COLO829 (cell line): ENCODE measurements around the gene ANKRD44.

ENCODE experiments used
- DNase-seq: peaks from one replicate; pipeline ENCODE4 v3.0.0; 2012; ENCODE audit warnings: low spot score

Gene ANKRD44

DNA sequence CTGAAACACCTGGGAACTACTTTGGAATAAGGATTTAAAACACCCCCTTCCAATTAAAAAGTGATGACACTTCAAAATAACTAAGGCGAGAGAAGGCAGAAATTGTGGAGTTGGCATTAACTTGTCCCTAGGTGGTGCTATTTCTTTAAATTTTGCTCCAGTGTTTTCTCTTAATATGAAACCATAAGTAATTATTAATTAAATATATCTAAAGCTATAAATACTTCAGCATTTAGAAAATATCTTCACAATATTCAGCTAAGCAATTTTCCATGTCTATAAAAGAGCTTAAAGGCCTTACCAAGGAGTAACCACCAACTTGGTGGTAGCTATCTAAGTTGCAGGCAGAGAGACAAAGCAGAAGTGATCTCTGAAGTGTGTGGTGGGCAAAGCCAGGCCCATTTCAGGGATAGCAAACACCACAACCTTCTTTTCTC, 197.3 kb downstream of the ANKRD44 start:
- DNase-seq = peak; percentile 46

DNA sequence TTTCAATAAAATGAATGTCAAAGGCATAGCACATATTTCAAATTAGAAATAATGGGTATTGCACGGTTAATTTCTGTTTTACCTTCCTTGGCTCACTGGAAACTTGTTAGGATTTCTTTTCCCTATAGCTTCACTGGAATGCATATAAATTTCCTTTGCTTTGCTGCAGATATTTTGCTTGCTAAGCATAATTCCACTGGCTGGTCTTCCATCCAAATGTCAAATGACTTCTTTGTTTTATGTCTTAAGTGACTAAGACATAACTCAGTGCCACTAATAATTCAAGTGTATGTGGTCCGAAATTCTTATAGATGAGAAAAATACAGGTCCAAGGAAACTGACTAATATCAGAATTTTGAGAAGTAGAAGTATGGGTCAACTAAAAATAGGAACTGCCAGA, 201.3 kb downstream of the ANKRD44 start:
- peak; percentile 53 for DNase-seq

DNA sequence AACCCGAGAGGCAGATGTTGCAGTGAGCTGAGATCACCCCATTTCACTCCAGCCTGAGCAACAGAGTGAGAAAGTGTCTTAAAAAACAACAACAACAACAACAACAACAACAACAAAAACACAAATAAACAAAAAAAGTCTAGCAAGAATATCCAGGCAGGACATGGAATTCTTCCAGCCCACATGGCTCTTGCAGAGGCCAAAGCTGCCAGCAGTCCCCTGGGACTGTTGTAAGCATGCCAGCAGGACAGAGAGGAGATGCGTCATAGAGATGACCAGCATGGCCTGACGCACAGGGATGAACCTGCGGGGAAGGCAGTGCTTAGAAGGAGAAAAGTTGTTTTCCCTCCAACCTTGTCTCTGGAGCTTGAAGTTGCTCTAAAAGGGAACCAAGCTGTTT, 201.8 kb downstream of the ANKRD44 start:
- peak; percentile 24 for DNase-seq

DNA sequence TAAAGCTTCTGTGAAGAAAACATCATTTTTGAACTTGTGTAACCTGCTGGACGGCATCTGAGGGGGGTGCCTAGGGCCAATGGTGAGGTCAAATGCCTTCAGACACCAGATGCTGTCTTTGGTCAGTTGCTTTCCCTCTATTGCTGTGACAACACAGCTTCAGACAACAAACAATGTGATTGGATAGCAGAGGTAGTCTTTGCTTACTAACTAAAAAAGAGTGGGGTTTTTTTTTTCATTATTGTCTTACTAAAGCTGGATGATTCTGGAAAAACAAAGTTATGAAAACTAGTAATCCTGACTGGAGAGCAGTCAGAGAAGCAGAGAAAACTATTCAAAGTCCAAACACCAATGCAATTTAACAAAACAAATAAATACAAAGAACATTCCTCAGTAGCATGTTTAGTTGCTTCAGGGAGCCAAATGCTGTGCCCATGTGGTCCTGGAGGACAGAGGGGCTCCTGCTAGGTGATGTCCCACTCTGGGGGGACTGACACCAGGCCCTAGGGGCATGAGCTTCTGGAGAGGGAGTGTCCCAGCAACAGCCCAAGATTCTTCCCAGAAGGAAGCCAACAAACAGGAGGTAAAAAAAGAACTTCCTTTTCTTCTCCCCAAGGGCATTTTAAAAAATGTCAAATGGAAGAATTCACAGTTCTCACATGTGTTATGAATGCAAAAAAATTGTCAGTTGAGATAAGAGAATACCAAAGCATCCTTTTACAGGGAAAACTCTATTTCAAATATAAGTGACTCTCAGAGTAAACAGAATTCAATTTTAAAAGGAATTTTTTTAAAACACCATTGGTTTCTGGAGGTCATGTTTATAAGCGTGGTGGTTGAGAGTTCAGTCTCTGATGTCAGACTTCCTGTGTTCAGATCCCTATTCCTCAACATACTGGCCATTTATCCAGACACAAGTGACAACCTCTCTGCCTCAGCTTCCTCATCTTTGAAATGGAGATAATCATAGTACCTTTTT, 203.0 kb downstream of the ANKRD44 start:
- DNase-seq = peak; percentile 42

DNA sequence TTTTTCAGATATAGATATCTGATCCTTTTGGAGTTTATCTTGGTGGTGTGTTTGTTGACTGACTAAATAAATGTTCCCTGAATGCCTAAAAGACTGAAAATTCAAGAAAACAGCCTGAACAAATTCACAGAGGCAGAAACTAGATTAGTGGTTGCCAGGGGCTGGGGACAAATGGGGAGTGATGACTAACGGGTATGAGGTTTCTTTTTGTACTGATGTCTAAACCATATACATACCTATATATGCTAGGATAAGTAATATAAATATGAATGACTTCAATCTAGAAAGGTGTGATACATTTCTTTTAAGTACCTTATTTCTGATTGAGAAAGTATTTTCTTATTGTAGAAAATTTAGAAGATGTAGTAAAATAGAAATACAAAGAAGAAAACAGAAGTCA, 207.2 kb downstream of the ANKRD44 start:
- no peak for DNase-seq

DNA sequence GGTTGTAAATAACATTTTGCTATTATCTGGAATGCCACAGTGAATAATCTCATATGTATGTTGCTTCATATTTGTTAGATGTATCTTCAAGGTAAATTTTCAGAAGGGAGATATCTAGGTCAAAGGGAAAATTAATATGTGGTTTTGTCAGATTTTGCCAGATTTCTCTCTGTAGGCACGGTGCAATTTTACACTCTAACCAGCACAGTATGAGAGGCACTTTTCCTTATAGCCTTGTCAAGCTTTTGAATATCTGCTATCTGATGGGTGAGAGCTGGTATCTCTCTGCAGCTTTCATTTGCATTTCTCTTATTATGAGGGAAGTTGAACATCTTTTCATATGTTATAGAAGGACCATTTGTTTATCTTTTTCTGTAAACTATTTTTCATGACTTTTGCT, 208.3 kb downstream of the ANKRD44 start:
- no peak for DNase-seq

DNA sequence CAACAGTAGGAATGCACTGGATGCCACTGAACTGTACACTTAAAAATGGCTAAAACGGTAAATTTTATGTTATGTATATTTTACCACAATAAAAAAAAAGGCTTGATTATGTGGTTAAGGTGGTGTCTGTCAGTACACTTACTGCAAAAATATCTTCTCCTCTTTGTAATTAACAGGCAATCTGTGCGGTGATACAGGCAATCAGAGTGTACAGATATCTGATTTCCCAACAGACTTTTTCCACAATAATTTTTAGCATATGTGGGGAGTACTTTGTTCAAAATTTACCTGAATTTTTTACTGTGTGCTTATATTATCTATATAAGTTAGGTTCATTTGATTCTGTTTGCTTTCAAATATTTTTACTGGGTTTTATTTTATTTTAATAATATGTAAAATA, 209.1 kb downstream of the ANKRD44 start:
- no peak for DNase-seq

DNA sequence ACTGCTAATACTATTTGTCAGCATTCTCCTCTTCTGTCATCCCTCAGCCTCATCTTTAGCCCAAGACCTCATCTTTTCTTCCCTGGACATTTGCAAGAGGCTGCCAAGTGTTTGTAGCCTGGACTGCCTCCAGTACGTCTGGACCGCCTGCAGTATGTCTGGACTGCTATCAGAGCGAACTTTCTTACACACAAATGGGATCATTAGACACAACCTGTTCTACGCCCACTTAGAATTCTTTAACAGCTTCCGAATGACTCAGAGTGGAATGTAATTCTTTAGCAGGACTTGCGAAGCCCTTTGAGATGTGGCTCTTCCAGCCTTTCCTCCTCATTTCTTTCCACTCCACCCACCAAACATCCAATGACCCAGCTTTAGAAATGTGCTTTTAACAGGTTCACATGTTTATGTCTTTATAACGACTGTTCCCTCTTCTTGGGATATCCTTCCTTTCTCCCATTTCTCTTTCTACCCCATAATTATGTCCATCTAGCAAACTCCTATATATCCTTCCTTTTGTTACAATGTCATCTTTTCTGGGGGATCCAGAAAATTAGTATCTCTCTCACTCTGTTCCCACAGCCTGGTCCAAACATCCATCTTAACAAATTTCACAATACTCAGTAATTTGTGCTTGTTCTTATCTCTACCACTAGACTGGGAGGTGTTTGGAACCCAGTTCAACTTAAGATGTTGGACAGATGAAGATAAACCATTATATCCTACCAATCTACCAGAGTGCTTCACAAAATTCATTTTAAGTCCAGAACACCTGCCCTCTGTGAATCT, 212.8 kb downstream of the ANKRD44 start:
- peak; percentile 39 for DNase-seq

DNA sequence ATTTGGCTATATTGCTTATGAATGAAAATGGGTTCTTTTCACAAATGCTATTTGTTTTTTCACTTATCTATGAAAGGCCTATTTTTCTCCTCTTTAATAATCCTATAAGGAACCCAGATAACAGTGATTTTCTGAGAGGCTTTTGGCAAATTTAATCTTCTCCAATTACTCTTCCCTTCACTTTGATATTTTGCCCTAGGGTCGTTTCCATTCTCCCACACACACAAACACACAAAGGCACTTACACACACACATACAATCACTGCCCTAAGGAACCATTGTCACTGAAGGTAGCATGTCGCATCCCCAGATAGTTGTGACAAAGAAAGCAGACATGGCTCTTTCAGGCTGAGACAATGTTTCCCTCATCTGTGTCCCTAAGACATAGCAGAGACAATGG, 213.9 kb downstream of the ANKRD44 start:
- no peak for DNase-seq

DNA sequence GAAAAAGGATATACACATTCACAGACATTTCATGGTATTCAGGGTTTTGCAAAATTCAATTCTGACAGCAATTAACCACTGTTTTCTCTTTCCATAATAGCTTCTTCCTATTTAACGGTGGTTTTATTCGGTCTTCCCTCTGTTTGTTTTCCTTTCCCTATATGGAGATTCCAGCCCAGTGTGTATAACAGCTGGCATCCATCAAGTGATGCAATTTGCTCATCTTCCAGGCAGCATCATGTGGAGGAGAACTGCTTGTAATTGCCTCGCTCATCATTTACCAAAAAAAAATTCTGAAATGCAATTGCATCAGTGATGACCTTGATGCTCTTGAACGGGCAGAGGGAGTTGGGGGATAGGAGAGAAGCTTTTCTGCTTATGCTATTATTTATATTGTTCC, 218.1 kb downstream of the ANKRD44 start:
- DNase-seq = no peak

DNA sequence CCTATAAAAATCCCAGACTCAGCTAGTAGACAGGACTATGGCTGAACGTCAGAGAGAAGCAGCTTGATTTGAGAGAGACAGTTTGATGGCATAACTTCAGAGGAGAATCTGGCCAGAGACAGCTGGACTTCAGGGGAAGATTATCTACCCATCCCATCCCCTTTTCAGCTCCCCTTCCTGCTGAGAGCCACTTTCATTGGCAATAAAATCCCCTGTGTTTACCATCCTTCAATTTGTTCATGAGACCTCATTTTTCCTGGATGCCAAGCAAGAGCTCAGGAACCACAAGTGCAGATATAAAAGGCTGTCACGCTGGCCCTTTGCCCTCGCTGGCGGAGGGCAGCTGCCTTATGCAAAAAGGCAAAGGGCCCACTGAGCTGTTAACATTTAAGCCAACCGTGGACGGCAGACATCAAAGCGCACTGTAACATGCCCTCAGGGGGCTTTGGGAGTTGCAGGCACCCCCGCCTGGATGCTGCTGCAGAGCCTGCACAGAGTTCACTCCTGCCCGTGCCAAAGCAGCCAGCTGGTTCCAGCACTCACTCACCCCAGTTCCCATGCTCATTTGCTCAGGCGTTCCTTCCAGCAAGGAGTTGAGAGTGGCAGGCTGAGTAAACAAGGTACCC, 219.7 kb downstream of the ANKRD44 start:
- no peak for DNase-seq

DNA sequence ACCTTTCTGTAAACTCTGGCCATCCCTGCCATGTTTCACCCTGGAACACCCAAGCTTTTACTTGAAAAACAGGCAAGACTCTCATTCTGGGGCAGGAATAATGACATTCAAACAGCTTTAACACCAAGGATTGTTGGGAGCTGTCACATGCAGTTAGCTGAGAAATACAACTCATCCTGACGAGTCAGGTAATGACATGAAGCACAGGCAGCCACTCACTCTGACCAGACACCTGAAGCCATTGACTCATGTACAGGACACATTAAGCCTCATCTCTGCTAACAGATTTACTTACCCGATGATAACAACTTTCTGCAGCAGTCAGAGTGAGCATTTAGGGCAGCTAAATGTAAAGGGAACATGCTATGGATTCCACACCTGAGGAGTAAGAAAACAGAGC, 220.9 kb downstream of the ANKRD44 start:
- DNase-seq = no peak

DNA sequence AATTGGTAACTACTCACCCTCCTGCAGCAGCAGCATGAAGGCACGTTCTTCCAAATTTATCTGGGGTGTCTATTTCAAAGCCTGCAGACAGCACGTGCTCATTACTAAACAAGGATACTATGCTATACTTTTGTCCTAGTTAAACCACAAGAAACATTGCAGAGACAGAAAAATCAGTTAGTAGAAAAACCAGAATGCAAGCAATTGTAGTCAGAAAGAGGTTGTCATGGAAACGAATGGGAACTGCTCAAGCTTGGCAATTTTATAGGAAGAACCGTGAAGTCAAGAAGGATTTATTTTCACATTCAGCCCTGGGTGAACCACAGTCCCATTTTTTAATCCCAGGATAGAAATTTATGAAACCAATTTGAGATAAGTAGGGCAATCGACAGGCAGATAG, 221.9 kb downstream of the ANKRD44 start:
- DNase-seq = peak; percentile 70

DNA sequence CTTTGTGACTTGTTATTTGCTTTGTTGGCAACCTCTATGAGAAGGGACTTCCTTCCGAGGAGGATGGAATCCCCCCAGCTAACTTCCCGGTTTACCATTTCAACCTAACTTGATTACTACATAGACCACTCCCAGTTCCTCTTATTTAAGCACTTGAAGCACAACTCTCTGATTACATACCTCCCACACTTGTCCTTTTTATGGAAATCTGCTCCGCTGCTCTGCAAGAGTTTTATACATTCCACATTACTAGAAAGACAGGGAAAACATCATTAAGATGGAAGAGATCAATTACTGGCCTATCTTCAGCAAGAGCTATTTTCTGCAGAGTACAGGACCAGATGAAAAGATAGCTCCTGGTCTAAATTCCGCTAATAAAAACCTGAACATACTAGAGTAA, 224.1 kb downstream of the ANKRD44 start:
- DNase-seq = no peak

DNA sequence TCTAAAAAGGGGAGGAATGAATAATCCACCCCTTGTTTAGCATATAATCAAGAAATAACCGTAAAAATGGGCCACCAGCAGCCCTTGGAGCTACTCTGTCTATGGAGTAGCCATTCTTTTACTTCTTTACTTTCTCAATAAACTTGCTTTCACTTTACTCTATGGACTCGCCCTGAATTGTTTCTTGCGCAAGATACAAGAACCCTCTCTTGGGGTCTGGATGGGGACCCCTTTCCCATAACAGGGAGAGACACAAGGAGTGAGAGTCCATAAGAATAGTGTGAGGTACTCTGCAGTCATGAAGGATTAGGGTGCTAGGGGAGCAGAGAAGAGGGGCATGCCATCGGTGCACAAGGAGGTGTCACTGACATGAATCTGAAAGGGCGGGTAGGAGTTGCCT, 224.9 kb downstream of the ANKRD44 start:
- DNase-seq = no peak

DNA sequence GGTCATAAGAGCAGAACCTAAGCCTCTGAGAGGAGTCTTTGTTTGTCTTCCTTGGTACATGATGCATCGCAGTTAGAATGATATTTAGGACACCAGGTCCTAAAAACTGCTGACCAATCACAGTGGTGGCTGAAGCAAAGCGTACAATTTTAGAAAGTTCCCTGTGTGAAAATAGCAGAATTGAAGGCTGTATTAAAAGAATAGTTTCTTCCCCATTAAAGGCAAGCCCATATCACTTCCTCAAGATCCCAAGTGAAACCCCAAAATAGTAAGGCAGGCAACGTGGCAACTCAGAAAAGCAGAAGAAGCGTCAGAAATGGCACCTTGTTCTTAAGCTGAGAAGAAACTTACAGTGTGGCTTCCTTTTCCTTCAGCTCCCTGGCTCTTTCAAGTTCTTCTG, 229.3 kb downstream of the ANKRD44 start:
- DNase-seq = no peak

DNA sequence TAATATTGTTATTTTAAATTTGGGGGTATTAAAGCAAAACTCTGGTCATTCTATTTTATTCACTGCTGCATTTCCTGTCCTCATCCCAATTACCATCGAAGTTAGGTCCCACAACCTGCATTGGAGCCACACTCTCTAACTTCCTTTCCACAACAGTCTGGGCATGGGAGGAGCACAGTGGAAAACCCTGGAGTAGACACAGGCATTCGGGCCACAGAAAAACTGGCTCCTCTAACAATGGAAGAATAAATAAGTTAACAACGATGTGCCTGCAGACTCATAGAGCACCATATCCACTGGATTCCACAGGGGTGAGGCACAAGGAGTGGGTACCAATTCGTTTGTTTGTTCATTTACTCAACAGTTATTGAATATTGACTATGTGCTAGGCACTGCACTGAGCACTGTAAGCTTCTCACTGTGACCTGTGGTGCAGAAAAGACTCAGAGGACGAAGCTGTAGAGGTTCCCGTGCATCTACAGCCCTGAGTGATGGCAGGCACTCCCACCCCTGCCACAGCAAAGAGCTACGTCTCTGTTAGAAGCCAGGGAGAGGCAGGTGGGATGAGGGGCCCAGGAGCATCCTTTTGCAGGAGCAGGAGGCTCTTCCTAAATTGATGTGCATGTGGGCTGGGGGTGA, 229.9 kb downstream of the ANKRD44 start:
- no peak for DNase-seq

DNA sequence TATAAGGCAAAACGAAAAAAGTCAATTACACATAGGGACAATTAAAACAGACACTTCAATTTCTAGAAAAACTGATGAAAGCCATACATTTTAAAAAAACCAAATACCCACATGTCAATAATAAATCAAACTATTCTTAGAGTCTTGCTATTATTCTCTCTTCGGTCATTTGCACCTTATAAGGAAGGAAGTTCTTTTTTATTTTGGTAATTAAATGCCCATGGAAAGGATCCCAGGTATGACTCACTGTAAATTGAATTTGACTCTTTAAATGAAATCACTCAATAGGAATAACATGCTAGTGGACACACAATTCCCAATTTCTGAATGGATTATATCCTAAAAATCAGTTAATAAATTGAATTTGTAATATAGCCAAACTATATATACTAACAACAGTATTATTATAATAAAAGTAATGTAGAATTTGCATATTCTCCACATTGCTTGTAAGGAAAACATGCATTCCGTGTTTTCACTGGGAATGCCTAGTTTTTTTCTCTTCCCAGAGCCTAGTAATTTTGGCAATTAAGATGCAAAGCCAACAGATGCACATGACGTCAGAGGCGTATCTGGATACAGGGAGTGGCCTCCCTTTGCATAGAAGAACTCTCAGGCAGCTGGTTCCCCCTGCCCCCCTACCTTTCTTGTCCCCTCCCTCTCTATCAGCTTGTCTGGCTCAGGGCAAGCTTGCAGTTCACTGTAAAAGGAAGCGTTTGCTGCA, 230.6 kb downstream of the ANKRD44 start:
- DNase-seq = no peak

DNA sequence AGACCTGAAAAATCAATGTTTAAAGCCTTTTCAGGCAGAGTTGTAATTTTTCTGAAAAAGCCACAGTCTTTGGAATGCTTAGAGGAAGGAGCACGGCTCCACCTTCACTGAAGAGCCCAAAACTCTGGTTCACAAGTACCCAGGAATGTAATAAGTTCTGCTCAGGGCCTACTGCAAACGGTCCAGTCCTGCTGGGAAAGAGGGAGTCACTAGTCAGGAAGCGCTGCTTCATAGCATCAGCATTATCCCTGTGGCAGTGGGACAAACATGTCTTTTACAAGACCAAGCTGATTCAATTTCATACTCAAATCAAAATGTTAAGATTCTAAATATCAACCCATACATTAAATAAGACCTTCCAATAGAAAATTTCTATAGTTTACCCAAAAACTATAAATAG, 231.2 kb downstream of the ANKRD44 start:
- DNase-seq = no peak

DNA sequence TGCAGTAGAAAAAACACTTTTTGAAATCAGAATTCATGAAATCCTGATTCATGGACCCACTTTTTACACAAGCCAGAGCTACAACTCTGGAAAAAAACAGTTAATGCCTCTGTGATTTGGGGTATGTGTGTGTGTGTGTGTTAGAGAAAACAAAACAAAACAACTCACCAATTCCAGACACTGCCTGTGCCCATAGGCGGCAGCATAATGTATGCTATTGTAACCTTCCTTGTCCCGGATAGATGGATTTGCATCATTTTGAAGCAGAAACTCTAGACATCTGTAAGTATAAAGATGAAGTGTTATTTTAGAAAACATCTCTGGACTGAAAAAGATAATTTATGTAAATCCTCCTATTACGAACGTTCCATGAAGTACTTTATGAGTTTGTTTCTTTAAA, 232.0 kb downstream of the ANKRD44 start:
- DNase-seq = no peak

DNA sequence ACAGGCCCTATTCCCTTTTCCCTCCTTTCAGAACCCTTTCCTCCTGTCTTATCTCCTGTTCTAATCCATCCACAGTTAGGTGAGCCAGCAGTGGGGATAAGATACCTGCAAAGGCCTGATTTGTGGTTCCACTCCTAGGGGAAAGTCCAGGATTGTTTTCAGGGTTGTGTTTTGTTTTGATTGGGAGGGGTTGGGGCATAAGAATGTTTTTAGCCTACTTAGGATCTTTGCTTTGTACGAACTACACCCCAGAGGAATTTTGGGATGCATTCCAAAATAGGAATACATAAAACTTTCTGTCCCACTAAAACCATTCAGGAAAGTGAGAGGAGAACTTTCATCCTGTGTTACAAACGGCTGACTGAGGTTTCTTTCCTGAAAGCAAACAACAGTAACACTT, 233.2 kb downstream of the ANKRD44 start:
- DNase-seq = no peak

DNA sequence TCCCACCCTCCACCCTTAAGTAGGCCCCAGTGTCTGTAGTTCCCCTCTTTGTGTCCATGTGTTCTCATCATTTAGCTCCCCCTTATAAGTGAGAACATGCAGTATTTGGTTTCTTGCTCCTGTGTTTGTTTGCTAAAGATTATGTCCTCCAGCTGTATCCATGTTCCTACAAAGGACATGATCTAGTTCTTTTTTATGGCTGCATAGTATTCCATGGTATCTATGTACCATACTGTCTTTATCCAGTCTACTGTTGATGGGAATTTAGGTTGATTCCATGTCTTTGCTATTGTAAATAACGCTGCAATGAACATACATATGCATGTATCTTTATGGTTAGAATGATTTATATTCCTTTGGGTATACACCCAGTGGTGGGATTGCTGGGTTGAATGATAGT, 233.9 kb downstream of the ANKRD44 start:
- no peak for DNase-seq
